Erythroblast (primary cell): ENCODE data around the gene KPNA2.
"Not testable (repeated sequence)": the region's sequence is repeated elsewhere in the genome, so short reads cannot be mapped to it uniquely, and the experiment has no call there.

Experiments
- DNase-seq, 2 experiments: peaks; one replicate each; lab custom pipeline; 2025; lab: John Stamatoyannopoulos, UW
- GATA1 ChIP-seq: IDR thresholded peaks from 2 replicates; pipeline ENCODE4 v1.6.1; 2011; ENCODE audit warnings: low read depth, mild to moderate bottlenecking, control low read depth, low read length, moderate library complexity
- POLR2A ChIP-seq: IDR thresholded peaks from 2 replicates; pipeline ENCODE4 v1.6.1; 2011; ENCODE audit warnings: mild to moderate bottlenecking, low read length

The KPNA2 gene

DNA sequence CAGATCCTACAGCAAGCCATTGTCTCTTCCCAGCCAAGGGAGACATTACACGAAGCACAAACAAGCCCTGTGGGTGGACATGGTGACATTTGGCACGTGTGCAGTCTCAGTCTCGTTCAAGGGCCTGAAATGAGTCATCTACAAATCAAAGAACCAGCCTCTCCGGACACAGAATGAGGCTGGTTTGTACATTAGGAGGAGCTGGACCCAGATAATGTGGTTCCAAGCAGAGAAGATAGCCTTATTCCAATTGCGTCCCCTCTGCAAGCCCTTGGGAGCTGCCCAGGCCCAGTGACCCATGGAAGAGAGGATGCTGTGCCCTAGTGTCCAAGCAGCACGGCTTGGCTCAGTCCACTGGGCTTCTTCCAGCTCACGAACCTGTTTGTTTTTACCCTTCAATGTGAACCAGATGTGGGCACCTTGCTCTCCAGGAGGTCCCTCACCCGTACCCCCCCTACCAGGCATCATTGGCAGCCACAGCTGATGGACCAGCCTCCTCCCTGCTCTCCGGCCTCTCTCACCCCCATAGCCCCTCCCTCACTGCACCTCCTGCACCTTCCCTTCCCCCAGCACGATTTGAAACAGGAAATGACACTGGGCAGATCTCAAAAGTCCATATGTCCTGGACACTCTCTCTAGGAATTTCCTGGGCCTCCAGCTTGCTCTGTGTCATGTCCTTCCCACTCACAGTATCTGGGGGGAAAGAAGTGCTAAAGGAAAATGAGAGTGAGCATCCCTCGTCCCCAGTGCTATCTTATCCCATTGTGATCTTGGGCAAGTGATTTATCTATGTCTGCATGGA is 26.2 kb downstream of the KPNA2 start:
- no peak for DNase-seq
- TF ChIP-seq POLR2A, result no peak
- TF ChIP-seq GATA1, result no peak

DNA sequence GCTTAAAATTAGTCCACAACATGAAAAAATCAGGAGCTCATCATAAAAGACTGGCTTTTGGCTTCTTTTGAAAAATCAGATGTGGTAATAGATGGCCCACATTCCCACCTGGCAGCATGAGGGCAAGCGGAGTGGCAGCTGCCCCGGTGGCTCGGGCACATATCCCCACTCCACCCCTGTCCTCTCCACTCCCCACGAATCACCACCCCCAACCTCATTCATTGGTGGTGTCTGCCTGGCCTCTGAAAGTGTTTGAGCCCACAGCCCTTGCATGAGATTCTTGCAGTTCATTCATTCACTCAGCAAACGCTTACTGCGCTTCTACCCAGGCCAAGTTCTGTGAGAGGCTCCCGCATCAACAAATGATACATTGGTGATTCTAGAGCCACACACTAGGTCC is 29.8 kb downstream of the KPNA2 start:
- not testable (repeated sequence) for DNase-seq

DNA sequence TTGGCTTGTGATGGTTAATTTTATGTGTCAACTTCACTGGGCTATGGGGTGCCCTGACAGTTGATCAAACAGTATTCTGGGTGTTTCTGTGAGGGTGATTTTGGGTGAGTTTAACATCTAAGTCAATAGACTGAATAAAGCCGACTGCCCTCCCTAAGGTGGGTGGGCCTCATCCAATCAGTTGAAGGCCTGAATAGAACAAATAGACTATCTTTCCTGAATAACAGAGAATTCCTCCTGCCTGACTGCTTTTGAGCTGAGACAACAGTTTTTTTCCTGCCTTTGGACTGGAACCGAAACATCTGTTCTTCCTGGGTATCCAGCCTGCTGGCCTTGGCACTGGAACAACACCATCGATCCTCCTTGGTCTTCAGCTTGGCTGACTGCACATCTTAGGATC is 33.0 kb downstream of the KPNA2 start:
- DNase-seq, result not testable (repeated sequence)

DNA sequence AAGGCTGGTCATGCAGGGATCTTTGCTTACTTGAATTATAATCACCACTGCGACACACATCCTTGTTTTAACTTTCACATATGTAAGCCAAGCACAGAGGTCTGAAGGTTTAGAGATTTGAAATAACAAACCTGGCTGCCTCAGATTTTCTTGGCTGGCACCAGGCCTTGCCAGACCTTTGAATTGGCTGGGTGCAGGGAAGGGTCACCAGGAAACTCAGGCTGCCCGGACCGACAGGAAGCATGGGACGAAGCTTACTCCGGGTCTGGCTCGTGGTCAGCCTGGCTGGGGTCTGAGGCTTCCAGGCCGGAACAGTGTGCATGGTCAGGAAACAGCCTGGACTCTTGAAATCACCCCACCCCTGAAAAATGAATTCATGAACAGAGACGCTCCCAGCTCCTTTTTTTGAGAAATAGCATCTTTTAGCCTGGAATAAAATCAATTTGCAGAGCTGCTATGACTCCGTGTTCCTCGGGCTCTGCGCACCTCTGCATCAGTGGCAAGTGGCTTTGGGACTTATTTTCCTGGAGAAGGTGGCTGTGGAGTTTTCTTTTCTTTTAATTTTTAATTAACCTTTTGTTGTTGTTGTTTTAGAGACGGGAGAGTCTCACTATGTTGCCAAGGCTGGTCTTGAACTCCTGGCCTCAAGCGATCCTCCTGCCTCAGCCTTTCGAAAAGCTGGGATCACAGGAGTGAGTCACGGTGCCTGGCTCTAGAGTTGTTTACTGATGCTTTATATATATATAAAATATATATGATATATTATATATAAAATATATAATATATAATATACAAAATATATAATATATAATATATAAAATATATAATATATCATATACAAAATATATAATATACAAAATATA is 35.3 kb downstream of the KPNA2 start:
- peak; percentile 20 to 40 for DNase-seq

DNA sequence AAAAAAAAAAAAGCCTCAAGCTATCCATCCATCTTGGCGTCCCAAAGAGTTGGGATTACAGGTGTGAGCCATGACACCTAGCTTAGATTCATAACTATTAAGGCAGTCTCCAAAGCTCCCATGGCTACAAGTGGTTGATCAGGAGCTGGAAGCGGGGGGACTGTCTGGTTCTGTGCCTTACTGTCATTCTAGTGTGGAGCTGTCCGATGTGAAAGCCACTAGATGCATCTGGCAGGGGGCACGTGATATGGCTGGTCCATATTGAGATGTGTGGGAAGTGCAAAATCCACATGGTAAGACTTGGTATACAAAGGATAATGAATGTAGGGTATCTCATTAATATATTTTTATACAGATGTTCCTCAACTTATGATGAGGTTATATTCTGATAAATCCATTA is 38.7 kb downstream of the KPNA2 start:
- no peak for DNase-seq
- no peak for TF ChIP-seq POLR2A
- TF ChIP-seq GATA1, result no peak

DNA sequence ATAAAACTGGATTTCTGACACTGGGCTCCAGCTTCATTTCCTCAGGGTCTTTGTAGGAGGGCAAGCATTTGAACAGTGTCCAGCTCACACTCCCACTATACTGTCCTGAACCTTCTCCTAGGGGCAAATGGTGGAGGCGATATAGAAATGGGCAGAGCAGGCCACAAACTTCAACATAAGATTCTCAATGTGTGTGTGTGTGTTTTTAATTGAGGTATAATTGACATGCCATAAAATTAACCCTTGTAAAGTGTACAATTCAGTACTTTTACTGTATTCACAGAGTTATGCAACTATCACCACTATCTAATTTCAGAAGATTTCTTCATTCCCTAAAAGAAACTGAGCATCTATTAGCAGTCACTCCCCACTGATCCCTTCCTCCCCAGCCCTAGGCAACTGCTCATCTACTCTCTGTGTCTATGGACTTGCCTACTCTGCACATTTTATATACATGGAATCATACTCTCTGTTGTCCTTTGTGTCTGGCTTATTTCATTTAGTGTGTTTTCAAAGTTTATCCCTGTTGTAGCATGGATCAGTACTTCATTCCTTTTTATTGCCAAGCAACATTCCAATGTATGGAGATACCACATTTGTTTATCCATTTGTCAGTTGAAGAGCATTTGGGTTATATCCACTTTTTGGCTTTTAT is 40.5 kb downstream of the KPNA2 start:
- not testable (repeated sequence) for DNase-seq

DNA sequence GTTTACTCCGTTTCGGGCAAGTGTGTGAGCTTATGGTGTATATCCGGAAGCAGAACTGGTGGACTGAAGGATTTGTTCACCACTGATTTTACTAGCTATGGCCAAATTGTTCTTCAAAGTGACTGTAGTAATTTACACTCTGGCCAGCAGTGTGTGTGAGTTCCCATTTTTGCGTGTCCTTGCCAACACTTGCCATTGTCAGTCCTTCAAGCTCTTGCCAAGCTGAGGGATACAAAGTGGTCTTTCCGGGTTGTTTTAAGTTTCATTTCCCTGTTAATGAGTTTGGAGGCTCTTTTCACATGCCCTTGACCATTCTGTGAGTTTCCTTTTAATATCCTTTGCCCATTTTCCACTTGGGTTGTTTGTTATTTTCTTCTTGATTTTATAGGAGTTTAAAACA is 42.0 kb downstream of the KPNA2 start:
- not testable (repeated sequence) for DNase-seq

DNA sequence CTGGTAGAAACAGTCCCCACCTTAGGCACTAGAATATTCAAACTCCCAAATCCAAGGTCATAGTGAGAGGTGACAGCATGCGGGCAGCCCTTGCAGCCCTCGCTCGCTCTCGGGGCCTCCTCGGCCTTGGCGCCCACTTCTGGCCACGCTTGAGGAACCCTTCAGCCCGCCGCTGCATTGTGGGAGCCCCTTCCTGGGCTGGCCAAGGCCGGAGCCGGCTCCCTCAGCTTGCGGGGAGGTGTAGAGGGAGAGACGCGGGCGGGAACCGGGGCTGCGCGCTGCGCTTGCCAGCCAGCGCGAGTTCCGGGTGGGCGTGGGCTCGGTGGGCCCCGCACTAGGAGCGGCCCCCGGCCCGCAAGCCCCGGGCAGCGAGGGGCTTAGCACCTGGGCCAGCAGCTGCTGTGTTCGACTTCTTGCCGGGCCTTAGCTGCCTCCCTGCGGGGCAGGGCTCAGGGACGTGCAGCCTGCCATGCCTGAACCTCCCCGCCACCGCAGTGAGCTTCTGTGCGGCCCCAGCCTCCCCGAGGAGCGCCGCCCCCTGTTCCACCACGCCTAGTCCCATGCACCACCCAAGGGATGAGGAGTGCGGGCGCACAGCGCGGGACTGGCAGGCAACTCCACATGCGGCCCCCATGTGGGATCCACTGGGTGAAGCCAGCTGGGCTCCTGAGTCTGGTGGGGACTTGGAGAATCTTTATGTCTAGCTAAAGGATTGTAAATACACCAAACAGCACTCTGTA is 45.0 kb downstream of the KPNA2 start:
- TF ChIP-seq GATA1 (no peak), POLR2A (no peak)

DNA sequence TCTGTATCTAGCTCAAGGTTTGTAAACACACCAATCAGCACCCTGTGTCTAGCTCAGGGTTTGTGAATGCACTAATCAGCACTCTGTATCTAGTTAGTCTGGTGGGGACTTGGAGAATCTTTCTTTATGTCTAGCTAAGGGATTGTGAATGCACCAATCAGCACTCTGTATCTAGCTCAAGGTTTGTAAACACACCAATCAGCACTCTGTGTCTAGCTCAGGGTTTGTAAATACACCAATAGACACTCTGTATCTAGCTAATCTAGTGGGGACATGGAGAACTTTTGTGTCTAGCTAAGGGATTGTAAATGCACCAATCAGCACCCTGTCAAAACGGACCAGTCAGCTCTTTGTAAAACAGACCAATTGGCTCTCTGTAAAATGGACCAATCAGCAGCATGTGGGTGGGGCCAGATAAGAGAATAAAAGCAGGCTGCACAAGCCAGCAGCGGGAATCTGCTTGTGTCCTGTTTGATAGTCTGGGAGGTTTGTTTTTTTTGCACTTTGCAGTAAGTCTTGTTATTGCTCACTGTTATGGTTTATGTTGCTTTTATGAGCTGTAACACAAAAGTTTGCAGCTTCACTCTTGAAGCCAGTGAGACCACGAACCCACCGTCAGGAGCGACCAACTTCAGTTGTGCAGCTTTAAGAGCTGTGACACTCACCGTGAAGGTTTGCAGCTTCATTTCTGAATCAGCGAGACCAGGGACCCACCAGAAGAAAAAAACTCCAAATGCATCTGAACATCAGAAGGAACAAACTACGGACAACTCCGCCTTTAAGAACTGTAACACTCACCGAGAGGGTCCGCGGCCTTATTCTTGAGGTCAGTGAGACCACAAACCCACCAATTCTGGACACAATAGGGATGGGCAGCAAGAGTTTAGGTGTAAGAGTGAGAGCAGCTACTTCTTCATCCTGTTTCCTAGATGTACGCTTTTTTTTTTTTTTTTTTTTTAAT is 46.0 kb downstream of the KPNA2 start:
- DNase-seq, result not testable (repeated sequence)

More for the DNA sequence above, 45.0 kb downstream of the KPNA2 start:
- no peak for DNase-seq

DNA sequence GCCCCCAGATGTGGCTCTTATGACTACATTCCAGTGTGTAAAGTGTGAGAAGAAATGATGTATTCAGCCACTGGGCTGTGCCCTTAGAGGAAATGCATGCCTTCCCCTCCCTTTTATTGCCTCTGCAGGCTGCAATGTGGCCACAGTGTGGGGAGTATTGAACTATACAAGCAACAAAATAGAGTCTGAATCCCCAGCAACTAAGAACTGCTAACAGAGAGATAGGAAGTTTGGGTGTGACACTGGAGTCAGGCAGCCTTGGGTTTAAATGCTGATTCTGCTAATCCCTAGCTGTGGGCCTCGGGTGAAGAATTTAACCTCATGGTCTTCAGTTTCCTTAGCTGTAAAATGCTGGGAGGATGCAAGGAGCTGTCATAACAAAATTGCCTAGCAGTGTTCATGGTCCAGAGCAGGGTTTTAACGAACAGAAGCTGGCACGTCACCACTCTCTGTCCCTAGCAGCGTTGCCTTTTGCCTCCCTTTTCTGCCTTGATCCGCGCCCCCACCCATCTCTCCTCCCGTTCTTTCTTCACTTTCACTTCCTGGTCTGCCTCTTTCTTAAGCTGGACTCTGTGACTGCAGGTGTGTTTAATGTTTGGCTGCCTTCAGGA is 50.3 kb downstream of the KPNA2 start:
- TF ChIP-seq POLR2A (no peak), GATA1 (no peak)
- DNase-seq, result no peak

DNA sequence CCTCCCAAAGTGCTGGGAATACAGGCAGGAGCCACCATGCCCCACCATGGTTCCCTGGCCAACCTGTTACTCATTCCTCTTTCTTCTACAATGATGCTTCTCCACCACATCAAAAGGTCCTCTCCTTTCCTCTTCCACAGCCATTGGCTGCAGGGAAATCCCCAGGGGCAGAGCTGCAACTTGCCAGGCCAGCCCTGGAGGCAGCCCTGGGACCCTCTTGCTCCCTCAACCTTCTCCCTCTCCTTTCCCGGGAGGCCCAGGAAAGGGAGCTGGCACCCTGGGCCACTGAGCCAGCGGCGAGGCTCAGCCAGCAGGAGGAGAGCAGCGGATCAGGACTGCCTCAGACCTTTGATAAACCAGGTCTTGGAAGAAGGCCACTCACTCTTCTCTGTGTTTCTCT is 51.1 kb downstream of the KPNA2 start:
- DNase-seq, result not testable (repeated sequence)

DNA sequence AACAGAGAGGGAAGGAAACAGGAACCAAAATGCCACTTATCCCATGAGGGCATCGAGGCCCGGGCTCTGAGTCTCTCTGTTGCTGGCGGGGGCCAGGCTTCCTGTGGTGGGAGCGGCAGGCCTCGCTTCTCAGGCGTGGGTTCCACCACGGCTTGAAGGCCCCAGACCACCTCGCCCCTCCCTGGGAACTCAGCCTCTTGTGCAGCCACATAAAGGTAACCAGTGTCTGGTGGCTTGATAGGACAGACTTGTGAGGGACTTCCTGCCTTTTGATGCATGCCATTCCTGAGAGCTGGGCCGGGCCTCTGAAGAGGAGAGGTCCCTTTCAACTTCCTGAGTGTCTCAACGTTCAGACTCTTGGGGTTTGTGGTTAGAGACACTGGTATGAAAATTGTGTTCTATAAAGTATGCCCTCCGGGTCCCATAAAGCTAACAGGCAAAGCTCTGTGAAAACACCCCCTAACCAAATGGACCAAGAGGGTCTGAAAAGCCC is 51.6 kb downstream of the KPNA2 start:
- DNase-seq, result not testable (repeated sequence)

DNA sequence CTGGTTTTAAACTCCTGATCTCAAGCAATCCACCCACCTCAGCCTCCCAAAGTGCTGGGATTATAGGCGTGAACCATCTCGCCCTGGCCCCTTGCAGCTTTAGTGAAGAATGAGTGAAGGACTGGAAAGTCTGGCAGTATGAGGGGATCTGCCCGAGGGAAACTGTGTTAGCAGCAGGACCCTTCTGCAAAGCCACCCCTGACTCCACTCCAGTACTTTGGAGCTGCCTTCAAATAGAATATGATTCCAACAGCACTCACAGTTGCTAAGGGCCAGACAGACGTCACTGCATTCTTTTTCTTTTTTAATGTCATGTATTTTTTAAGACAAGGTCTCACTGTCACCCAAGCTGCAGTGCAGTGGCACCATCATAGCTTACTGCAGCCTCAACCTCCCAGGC is 52.3 kb downstream of the KPNA2 start:
- no peak for DNase-seq
- TF ChIP-seq POLR2A, result no peak
- no peak for TF ChIP-seq GATA1
